Measurements from ENCODE around the gene MSH3. TPM values are rescaled to one million over a fixed set of nuclear protein-coding genes. Genes with fewer than 3 reads are reported as not detected.

MSH3 gene
- total and polyA plus RNA-seq, 2 of the 8 experiments (the other 6 are each of a cell fraction or from before 2014, with no cell fraction given), result 3.6 to 22.6 TPM

DNA sequence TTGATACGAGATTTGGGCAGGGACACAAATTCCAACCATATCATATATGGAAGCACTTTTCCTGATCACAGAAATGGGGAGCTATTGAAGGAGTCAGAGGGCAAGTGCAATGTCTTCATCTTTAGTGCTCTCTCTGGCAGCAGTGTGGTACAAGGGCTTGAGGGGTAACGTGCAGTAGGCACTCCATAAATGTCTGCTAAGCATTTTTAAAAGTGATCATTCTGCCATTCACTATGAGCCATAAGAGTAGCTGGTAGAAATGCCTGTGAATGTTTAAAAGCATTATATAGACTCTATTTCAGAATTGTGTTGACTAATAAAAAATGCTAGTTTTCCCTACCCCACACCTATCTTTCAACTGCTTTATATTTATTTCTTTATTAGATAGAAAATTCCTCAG, 61.4 kb downstream of the MSH3 start:
- FAIRE-seq, result no peak
- POLR2A ChIA-PET (ENCODE audit: partially characterized antibody), result no interaction called here
- TF ChIP-seq HDAC6 (IDR thresholded peaks at IDR 0.05; ENCODE audit: low read depth, low read length), result no peak
- no peak for TF ChIP-seq NANOG (IDR thresholded peaks at IDR 0.05; ENCODE audit: insufficient read depth, low read depth, low read length, poor library complexity, severe bottlenecking)
- TF ChIP-seq JUN (IDR thresholded peaks at IDR 0.05; ENCODE audit: low read depth, low read length), result no peak
- no peak for TF ChIP-seq CEBPB (IDR thresholded peaks at IDR 0.05; ENCODE audit: low read depth, low read length)
- TF ChIP-seq SAP30 (IDR thresholded peaks at IDR 0.05; ENCODE audit: insufficient read depth, insufficient replicate concordance, low read length), result no peak

More for the DNA sequence above, 61.4 kb downstream of the MSH3 start:
- Histone ChIP-seq H2BK120ac (replicated peaks; ENCODE audit: low read depth, low read length) (no peak overlapping the region), H3K79me2 (ENCODE audit: control insufficient read depth in 1 of 2, insufficient read depth in 2 of 2, low read length in 2 of 2) (no peaks in the 10 kb centered on the region), H3K23me2 (ENCODE audit: low read depth, low read length) (no peaks in the 10 kb centered on the region), H2BK15ac (ENCODE audit: low read length) (no peak overlapping the region), H2AK5ac (ENCODE audit: low read depth, low read length) (no peak overlapping the region), H3K23ac (ENCODE audit: insufficient read length) (no peak overlapping the region), H4K8ac (ENCODE audit: extremely low read depth, insufficient read depth, low read length) (no peak overlapping the region), H3K4me2 (ENCODE audit: insufficient read depth in 1 of 2, low read depth in 2 of 2, low read length in 2 of 2) (no peak overlapping the region), H3K56ac (replicated peaks; ENCODE audit: insufficient read length, low read depth, low read length) (no peak overlapping the region), H2BK5ac (ENCODE audit: low read depth, low read length) (no peak overlapping the region), H3K4ac (replicated peaks; ENCODE audit: insufficient read length, low read depth, low read length) (no peak overlapping the region), H3K4me3 (ENCODE audit: extremely low read depth in 1 of 4, insufficient read depth in 2 of 4, low read depth in 3 of 4, low read length in 4 of 4) (no peak overlapping the region), H3K4me1 (replicated peaks in 1 of 4; ENCODE audit: control insufficient read depth in 3 of 4, insufficient read depth in 4 of 4, low read length in 3 of 4) (peaks cover 0 to 4% (median 0%) of the 10 kb centered on the region in 4 experiments; a peak in 1 of 7 replicates), H4K20me1 (replicated peaks in 1 of 2; ENCODE audit: control insufficient read depth in 1 of 2, insufficient read depth in 2 of 2, low read length in 2 of 2) (no peaks in the 10 kb centered on the region), H2AFZ (ENCODE audit: low read length) (no peak overlapping the region), H2BK20ac (ENCODE audit: low read length) (no peak overlapping the region), H3K9ac (replicated peaks in 1 of 4; ENCODE audit: extremely low read depth in 1 of 4, low read depth in 3 of 4, low read length in 3 of 4) (no peak overlapping the region), H3K36me3 (ENCODE audit: control insufficient read depth in 2 of 4, insufficient read depth in 4 of 4, low read length in 3 of 4) (peaks cover 0 to 3% (median 1%) of the 10 kb centered on the region in 4 experiments; a peak in 3 of 8 replicates), H3K14ac (ENCODE audit: insufficient read length) (no peak overlapping the region), H4K91ac (replicated peaks; ENCODE audit: insufficient read length, low read length) (no peak overlapping the region), H3K27me3 (replicated peaks in 1 of 4; ENCODE audit: control insufficient read depth in 3 of 4, extremely low read depth in 1 of 4, insufficient read depth in 3 of 4, low read length in 3 of 4) (no peaks in the 10 kb centered on the region), H3K79me1 (ENCODE audit: low read depth, low read length) (no peaks in the 10 kb centered on the region), H2BK12ac (ENCODE audit: low read depth, low read length) (no peak overlapping the region), H3K27ac (ENCODE audit: low read depth, low read length) (no peak overlapping the region), H4K5ac (ENCODE audit: insufficient read length, low read depth, low read length) (no peak overlapping the region), H3K18ac (ENCODE audit: extremely low read depth, low read length) (no peak overlapping the region), H3K9me3 (ENCODE audit: insufficient read depth in 2 of 2, low read depth in 1 of 2, low read length in 1 of 2) (peaks cover 0 to 7% of the 10 kb centered on the region in 2 experiments; a peak in 1 of 4 replicates)
- CTCF ChIA-PET (ENCODE audit: partially characterized antibody), result interaction anchor here (1.1 to 1.9 kb wide), 2 partner anchors 220 to 221 kb away, joined by 4 to 9 read pairs; no protein-coding TSS in a partner anchor
- 91% methylated on average over 2 of the region's 2 CpGs; no CpG with 5 or more reads in 1 of the 2 experiments for WGBS, 2 experiments (ENCODE audit: extremely low coverage in 1 of 2, insufficient coverage in 1 of 2, insufficient read length in 1 of 2, insufficient replicate concordance in 2 of 2, low coverage in 1 of 2, low lambda C conversion rate in 2 of 2, missing lambda C conversion rate in 1 of 2)
- no peak for DNase-seq (ENCODE audit: low read depth in 1 of 2, low spot score in 2 of 2)

Measured in H1 (cell line).